ENCODE data around the gene PDE10A. TPM values are rescaled to one million over a fixed set of nuclear protein-coding genes. Genes with fewer than 3 reads are reported as not detected.
"Not testable (repeated sequence)": the region's sequence is repeated elsewhere in the genome, so short reads cannot be mapped to it uniquely, and the experiment has no call there.

Gene PDE10A
- total RNA-seq, 2 experiments from 2014 or later, result not detected

- no peak for ATAC-seq
- no peak overlapping the region for H3K4me3 Mint-ChIP-seq
- CTCF ChIA-PET, result no interaction called here
These were observed 68.3 kb downstream of the PDE10A start for GRCh38 chr6:165594584-165595333.

GRCh38 chr6:165592947-165593346, 70.1 kb downstream of the PDE10A start:
- CTCF ChIA-PET; H3K36me3 Mint-ChIP-seq; H3K4me3 Mint-ChIP-seq; ATAC-seq; H3K27me3 Mint-ChIP-seq; H3K4me1 Mint-ChIP-seq; H3K27ac Mint-ChIP-seq; DNase-seq; H3K9me3 Mint-ChIP-seq (ENCODE audit: low read depth): not testable (repeated sequence)

More at GRCh38 chr6:165594584-165595333, 68.3 kb downstream of the PDE10A start:
- no peaks in the 10 kb centered on the region for H3K4me1 Mint-ChIP-seq
- no peak for DNase-seq
- H3K36me3 Mint-ChIP-seq, result no peaks in the 10 kb centered on the region
- no peaks in the 10 kb centered on the region for H3K9me3 Mint-ChIP-seq (ENCODE audit: low read depth)
- H3K27ac Mint-ChIP-seq, result no peak overlapping the region
- H3K27me3 Mint-ChIP-seq, result no peaks in the 10 kb centered on the region

GRCh38 chr6:165588515-165588914, 74.5 kb downstream of the PDE10A start:
- ATAC-seq (no peak), DNase-seq (no peak)
- Mint-ChIP-seq H3K4me3 (no peak overlapping the region), H3K9me3 (ENCODE audit: low read depth) (no peaks in the 10 kb centered on the region), H3K27ac (no peak overlapping the region), H3K4me1 (no peaks in the 10 kb centered on the region), H3K27me3 (no peaks in the 10 kb centered on the region), H3K36me3 (no peaks in the 10 kb centered on the region)
- CTCF ChIA-PET, result no interaction called here

GRCh38 chr6:165587206-165587605, 75.8 kb downstream of the PDE10A start:
- Mint-ChIP-seq H3K4me1 (no peaks in the 10 kb centered on the region), H3K27ac (no peak overlapping the region), H3K9me3 (ENCODE audit: low read depth) (no peaks in the 10 kb centered on the region), H3K4me3 (no peak overlapping the region), H3K36me3 (no peaks in the 10 kb centered on the region), H3K27me3 (no peaks in the 10 kb centered on the region)
- CTCF ChIA-PET, result no interaction called here
- ATAC-seq (no peak), DNase-seq (no peak)

GRCh38 chr6:165586706-165587105, 76.3 kb downstream of the PDE10A start:
- ATAC-seq (no peak), DNase-seq (no peak)
- H3K4me1 Mint-ChIP-seq, result no peaks in the 10 kb centered on the region
- no peaks in the 10 kb centered on the region for H3K9me3 Mint-ChIP-seq (ENCODE audit: low read depth)
- H3K27ac Mint-ChIP-seq, result no peak overlapping the region
- H3K4me3 Mint-ChIP-seq, result no peak overlapping the region
- no peaks in the 10 kb centered on the region for H3K36me3 Mint-ChIP-seq
- CTCF ChIA-PET, result no interaction called here
- no peaks in the 10 kb centered on the region for H3K27me3 Mint-ChIP-seq

GRCh38 chr6:165585060-165585459, 78.0 kb downstream of the PDE10A start:
- ATAC-seq, result no peak
- CTCF ChIA-PET, result no interaction called here
- no peak overlapping the region for H3K27ac Mint-ChIP-seq

GRCh38 chr6:165584541-165584940, 78.5 kb downstream of the PDE10A start:
- Mint-ChIP-seq H3K27me3 (no peaks in the 10 kb centered on the region), H3K36me3 (no peaks in the 10 kb centered on the region), H3K4me3 (no peak overlapping the region), H3K4me1 (no peaks in the 10 kb centered on the region), H3K27ac (no peak overlapping the region), H3K9me3 (ENCODE audit: low read depth) (no peaks in the 10 kb centered on the region)
- DNase-seq, result no peak
- ATAC-seq, result no peak
- CTCF ChIA-PET, result no interaction called here

More at GRCh38 chr6:165585060-165585459, 78.0 kb downstream of the PDE10A start:
- Mint-ChIP-seq H3K27me3 (no peaks in the 10 kb centered on the region), H3K9me3 (ENCODE audit: low read depth) (no peaks in the 10 kb centered on the region), H3K36me3 (no peaks in the 10 kb centered on the region), H3K4me1 (no peaks in the 10 kb centered on the region), H3K4me3 (no peak overlapping the region)
- DNase-seq, result no peak

GRCh38 chr6:165581678-165582077, 81.4 kb downstream of the PDE10A start:
- H3K27ac Mint-ChIP-seq, result no peak overlapping the region
- no peaks in the 10 kb centered on the region for H3K9me3 Mint-ChIP-seq (ENCODE audit: low read depth)
- H3K36me3 Mint-ChIP-seq, result no peaks in the 10 kb centered on the region
- no peak for DNase-seq
- H3K27me3 Mint-ChIP-seq, result no peaks in the 10 kb centered on the region
- no peak overlapping the region for H3K4me3 Mint-ChIP-seq
- no peaks in the 10 kb centered on the region for H3K4me1 Mint-ChIP-seq
- CTCF ChIA-PET, result no interaction called here
- ATAC-seq, result no peak

- H3K27ac Mint-ChIP-seq, result no peak overlapping the region
These were observed 82.9 kb downstream of the PDE10A start for GRCh38 chr6:165580136-165580535.

GRCh38 chr6:165579151-165579550, 83.9 kb downstream of the PDE10A start:
- Mint-ChIP-seq H3K27me3 (no peaks in the 10 kb centered on the region), H3K4me3 (no peak overlapping the region), H3K4me1 (no peaks in the 10 kb centered on the region), H3K9me3 (ENCODE audit: low read depth) (no peaks in the 10 kb centered on the region), H3K27ac (no peak overlapping the region), H3K36me3 (no peaks in the 10 kb centered on the region)
- DNase-seq (no peak), ATAC-seq (no peak)
- CTCF ChIA-PET, result no interaction called here

More at GRCh38 chr6:165580136-165580535, 82.9 kb downstream of the PDE10A start:
- no peak overlapping the region for H3K4me3 Mint-ChIP-seq
- H3K4me1 Mint-ChIP-seq, result no peaks in the 10 kb centered on the region
- ATAC-seq, result no peak
- no peak for DNase-seq
- no peaks in the 10 kb centered on the region for H3K9me3 Mint-ChIP-seq (ENCODE audit: low read depth)
- no peaks in the 10 kb centered on the region for H3K36me3 Mint-ChIP-seq
- CTCF ChIA-PET, result no interaction called here
- no peaks in the 10 kb centered on the region for H3K27me3 Mint-ChIP-seq

GRCh38 chr6:165577556-165577955, 85.5 kb downstream of the PDE10A start:
- Mint-ChIP-seq H3K4me3 (no peak overlapping the region), H3K27ac (no peak overlapping the region), H3K27me3 (no peaks in the 10 kb centered on the region), H3K4me1 (no peaks in the 10 kb centered on the region), H3K9me3 (ENCODE audit: low read depth) (no peaks in the 10 kb centered on the region), H3K36me3 (no peaks in the 10 kb centered on the region)
- ATAC-seq (no peak), DNase-seq (no peak)
- CTCF ChIA-PET, result no interaction called here

- ATAC-seq, result no peak
- Mint-ChIP-seq H3K27ac (no peak overlapping the region), H3K4me3 (no peak overlapping the region), H3K4me1 (no peaks in the 10 kb centered on the region), H3K36me3 (no peaks in the 10 kb centered on the region), H3K9me3 (ENCODE audit: low read depth) (no peaks in the 10 kb centered on the region), H3K27me3 (no peaks in the 10 kb centered on the region)
- CTCF ChIA-PET, result no interaction called here
- DNase-seq, result no peak
These were observed 87.9 kb downstream of the PDE10A start for GRCh38 chr6:165575158-165575549.

- H3K36me3 Mint-ChIP-seq, result no peaks in the 10 kb centered on the region
- ATAC-seq (no peak), DNase-seq (no peak)
- no peaks in the 10 kb centered on the region for H3K27me3 Mint-ChIP-seq
- H3K4me3 Mint-ChIP-seq, result no peak overlapping the region
- CTCF ChIA-PET, result no interaction called here
- no peaks in the 10 kb centered on the region for H3K4me1 Mint-ChIP-seq
- H3K27ac Mint-ChIP-seq, result no peak overlapping the region
- no peaks in the 10 kb centered on the region for H3K9me3 Mint-ChIP-seq (ENCODE audit: low read depth)
These were observed 88.6 kb downstream of the PDE10A start for GRCh38 chr6:165574220-165575157.

GRCh38 chr6:165573671-165574070, 89.4 kb downstream of the PDE10A start:
- ATAC-seq (no peak), DNase-seq (no peak)
- Mint-ChIP-seq H3K4me3 (no peak overlapping the region), H3K4me1 (no peaks in the 10 kb centered on the region), H3K36me3 (no peaks in the 10 kb centered on the region), H3K9me3 (ENCODE audit: low read depth) (no peaks in the 10 kb centered on the region), H3K27me3 (no peaks in the 10 kb centered on the region), H3K27ac (no peak overlapping the region)
- CTCF ChIA-PET, result no interaction called here
